GM13976 (cell line): Measurements from ENCODE around the gene CGA.

ENCODE experiments used
- DNase-seq: peaks from one replicate; pipeline ENCODE4 v3.0.0; 2012; ENCODE audit warnings: low spot score
- in situ Hi-C: fragments of 300-500 bp; cut with MboI; formaldehyde crosslinking; loops from one replicate; pipeline ENCODE4 v1.12.0; 2022; ENCODE audit warnings: low sequenced_read_pairs, mixed read lengths, inconsistent platforms; ENCODE audit not compliant: unreplicated experiment
- TF ChIP-seq, protein P1 (sequence below): IDR thresholded peaks from 2 replicates; pipeline ENCODE4 v1.5.1; 2012; ENCODE audit warnings: borderline replicate concordance, mild to moderate bottlenecking; ENCODE audit not compliant: insufficient read depth; ENCODE audit errors: extremely low read depth, missing control alignments, control extremely low read depth

The CGA gene

DNA sequence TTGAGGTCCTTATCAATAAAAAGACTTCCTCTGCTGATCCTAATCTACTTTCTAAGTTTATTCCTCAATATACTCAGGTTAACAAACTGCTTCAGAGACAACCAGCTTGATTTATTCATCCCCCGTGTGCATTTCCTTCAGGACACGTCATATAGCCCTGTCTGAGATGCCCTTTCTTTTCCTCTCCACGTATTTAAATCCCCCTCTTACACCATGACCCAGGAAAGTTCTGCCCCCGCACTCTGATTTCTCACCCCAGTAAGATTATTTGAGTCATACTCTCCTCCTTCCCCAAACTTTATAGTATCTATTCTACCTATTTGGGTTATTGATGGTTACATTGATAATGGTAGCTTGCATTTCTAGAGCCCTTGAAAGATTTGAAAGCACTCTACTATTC lies 9.8 kb upstream of the CGA start:
- no peak for DNase-seq
- TF ChIP-seq, protein P1, sequence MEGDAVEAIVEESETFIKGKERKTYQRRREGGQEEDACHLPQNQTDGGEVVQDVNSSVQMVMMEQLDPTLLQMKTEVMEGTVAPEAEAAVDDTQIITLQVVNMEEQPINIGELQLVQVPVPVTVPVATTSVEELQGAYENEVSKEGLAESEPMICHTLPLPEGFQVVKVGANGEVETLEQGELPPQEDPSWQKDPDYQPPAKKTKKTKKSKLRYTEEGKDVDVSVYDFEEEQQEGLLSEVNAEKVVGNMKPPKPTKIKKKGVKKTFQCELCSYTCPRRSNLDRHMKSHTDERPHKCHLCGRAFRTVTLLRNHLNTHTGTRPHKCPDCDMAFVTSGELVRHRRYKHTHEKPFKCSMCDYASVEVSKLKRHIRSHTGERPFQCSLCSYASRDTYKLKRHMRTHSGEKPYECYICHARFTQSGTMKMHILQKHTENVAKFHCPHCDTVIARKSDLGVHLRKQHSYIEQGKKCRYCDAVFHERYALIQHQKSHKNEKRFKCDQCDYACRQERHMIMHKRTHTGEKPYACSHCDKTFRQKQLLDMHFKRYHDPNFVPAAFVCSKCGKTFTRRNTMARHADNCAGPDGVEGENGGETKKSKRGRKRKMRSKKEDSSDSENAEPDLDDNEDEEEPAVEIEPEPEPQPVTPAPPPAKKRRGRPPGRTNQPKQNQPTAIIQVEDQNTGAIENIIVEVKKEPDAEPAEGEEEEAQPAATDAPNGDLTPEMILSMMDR: no peak
- in situ Hi-C loops: no loop called here

DNA sequence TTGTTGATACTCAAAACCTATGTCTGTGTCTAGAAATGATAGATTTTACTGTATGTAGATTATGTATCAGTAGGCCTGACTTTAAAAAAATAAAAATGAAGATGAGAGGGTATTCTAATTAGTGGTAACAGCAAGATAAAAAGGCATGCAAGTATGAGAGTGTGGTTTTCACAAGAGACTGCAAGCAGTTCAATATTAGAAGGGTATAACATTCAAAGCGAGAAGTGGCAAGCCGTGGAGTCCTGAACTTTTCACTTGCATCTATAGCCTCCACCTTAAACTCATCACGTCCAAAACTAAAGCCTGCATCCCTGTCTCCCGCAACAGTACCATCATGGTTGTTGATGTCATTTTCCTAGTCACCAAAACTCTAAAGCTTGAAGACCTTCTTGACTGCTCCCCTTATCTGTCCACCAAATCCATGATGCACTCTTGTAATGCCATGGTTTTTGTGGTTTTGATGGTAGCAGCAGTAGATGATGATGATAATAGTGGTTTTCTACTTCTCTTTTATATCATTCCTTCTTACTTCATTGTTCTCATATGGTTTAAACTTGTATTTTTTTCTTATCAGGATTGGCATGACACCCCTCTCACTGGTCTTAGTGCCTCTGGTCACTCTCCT lies 9.2 kb upstream of the CGA start:
- TF ChIP-seq, protein P1: no peak
- no peak for DNase-seq
- in situ Hi-C loops: no loop called here

DNA sequence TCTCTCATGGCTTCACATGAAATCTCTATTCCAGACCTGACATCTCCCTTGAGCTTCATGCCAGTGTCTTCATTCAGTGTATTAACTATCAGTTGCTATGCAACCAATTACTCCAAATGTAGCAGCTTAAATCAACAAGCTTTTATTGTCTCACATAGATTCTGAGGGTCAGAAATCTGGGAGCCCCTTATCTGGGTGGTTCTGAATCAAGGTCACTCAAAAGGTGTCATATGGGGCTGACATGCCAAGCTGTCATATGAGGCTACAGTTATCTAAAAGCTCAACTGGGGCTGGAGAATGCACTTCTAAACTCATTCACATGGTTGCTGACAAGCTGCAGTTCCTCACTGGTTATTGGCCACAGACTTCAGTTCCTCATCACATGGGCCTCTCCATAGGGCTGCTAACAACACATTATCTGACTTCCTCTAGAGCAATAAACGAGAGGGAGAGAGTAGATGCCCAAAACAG lies 7.3 kb upstream of the CGA start:
- no peak for DNase-seq
- TF ChIP-seq, protein P1: no peak
- in situ Hi-C loops: no loop called here

DNA sequence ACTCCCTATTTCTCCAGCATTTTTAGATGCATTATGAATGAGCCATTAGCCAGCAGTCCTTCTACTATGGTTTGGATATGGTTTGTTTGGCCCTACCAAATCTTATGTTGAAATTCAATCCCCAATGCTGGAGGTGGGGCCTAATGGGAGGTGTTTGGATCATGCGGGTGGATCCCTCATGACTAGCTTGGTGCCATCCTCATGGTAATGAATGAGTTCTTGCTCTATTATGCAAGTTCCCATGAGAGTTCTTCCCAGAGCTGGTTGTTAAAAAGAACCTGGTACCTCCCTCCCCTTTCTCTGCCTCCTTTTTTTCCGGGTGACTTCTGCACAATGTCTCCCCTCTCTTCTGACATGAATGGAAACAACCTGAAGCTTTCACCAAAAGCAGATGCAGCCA lies 6.2 kb upstream of the CGA start:
- no peak for DNase-seq
- in situ Hi-C loops: no loop called here
- TF ChIP-seq, protein P1: no peak

DNA sequence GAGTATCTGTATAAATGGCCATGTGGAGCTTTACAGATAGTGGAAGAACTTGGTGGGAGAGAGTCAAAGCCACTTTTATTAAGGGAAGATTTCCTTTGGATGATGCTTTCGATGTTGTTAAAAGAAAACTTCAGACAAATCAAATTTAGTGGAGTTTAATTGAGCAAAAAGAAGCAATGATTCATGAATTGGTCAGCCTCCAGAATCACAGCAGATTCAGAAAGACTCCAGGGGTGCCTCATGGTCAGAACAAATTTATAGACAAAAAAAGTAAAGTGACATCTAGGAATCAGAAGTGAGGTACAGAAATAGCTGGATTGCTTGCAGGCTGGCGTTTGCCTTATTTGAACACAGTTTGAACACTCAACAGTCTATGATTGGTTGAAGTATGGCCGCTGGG lies 5.3 kb upstream of the CGA start:
- TF ChIP-seq, protein P1: no peak
- in situ Hi-C loops: no loop called here
- no peak for DNase-seq

DNA sequence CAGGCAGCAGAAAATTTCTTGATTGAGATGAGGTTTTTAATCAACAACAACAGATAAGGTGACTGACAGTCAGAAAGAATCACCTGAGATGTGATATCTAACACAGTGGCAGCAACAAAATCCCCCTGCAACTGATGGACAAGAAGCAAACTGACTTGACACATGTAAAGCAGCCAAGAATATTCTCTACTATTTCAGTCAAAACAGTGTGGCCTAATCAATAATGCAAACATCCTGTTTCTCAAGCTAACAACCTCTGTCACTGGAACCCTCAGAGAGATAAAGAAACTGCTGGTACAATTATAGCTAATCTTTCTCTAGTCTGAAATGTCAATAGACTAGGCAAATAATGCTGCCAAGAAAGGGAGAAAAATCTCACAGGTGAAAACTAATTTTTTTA lies 4.6 kb upstream of the CGA start:
- no peak for DNase-seq
- TF ChIP-seq, protein P1: no peak
- in situ Hi-C loops: no loop called here

DNA sequence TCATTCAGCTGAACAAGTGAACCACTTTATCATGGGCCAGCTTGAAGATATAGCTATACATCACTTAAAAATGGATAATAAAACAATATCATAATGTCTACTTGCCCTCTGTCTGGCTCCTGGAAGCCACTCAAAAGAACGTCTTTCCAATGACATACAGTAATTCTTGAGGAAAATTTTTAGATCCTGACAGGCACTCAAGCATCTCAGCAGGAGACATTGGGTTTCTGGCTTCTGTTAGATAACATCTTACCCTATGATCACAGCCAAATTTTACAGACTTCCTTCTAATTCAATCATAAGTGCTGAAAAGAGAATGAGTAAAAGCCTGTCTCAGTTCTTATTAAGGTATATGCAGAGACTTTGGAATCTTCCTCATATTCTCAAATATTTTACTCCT lies 330 bp downstream of the CGA start:
- no peak for DNase-seq

More for the DNA sequence above, 330 bp downstream of the CGA start:
- in situ Hi-C loops: no loop called here
- TF ChIP-seq, protein P1: no peak
